MM.1S (cell line): ENCODE data around the gene ENTPD5.

Source experiments
- DNase-seq: peaks from one replicate; pipeline ENCODE4 v3.0.0-alpha.2; 2015
- H2AFZ ChIP-seq: fragments of 300-600 bp; sonication (generic); 2 replicates; pipeline ENCODE4 v1.6.0; 2016; ENCODE audit warnings: antibody characterized with exemption, low read length
- H3F3A ChIP-seq: fragments of 300-600 bp; sonication (generic); 2 replicates; pipeline ENCODE4 v1.6.1; 2016; ENCODE audit warnings: mild to moderate bottlenecking, antibody characterized with exemption, low read length, moderate library complexity, mixed read lengths; ENCODE audit not compliant: insufficient read depth
- H3K27ac ChIP-seq: fragments of 300-600 bp; sonication (generic); 2 replicates; pipeline ENCODE4 v1.5.1; 2016; ENCODE audit warnings: mild to moderate bottlenecking, low read length
- H3K27me3 ChIP-seq: fragments of 300-600 bp; sonication (generic); replicated peaks from 2 replicates; pipeline ENCODE4 v1.6.0; 2016; ENCODE audit warnings: low read length; ENCODE audit not compliant: insufficient read depth
- H3K36me3 ChIP-seq: fragments of 300-600 bp; sonication (generic); replicated peaks from 2 replicates; pipeline ENCODE4 v1.6.1; 2016; ENCODE audit warnings: mild to moderate bottlenecking, low read length, mixed read lengths; ENCODE audit not compliant: insufficient read depth
- H3K4me1 ChIP-seq: fragments of 300-600 bp; sonication (generic); 2 replicates; pipeline ENCODE4 v1.6.1; 2016; ENCODE audit warnings: low read length, mixed read lengths
- H3K4me2 ChIP-seq: fragments of 300-600 bp; sonication (generic); 2 replicates; pipeline ENCODE4 v1.6.0; 2016; ENCODE audit warnings: low read depth, low read length
- H3K4me3 ChIP-seq: fragments of 300-600 bp; sonication (generic); 2 replicates; pipeline ENCODE4 v1.5.1; 2016; ENCODE audit warnings: low read length, mixed read lengths
- H3K79me2 ChIP-seq: fragments of 300-600 bp; sonication (generic); 2 replicates; pipeline ENCODE4 v1.6.1; 2016; ENCODE audit warnings: mixed run types, low read length, mixed read lengths
- H3K9ac ChIP-seq: fragments of 300-600 bp; sonication (generic); 2 replicates; pipeline ENCODE4 v1.6.1; 2016; ENCODE audit warnings: low read length, mixed read lengths
- H3K9me2 ChIP-seq: fragments of 300-600 bp; sonication (generic); replicated peaks from 2 replicates; pipeline ENCODE4 v1.6.1; 2016; ENCODE audit warnings: mild to moderate bottlenecking, low read length, mixed read lengths; ENCODE audit not compliant: insufficient read depth
- H3K9me3 ChIP-seq: fragments of 300-600 bp; sonication (generic); replicated peaks from 2 replicates; pipeline ENCODE4 v1.6.1; 2016; ENCODE audit warnings: mild to moderate bottlenecking, low read length, mixed read lengths; ENCODE audit not compliant: insufficient read depth
- H4K20me1 ChIP-seq: fragments of 300-600 bp; sonication (generic); 2 replicates; pipeline ENCODE4 v1.6.1; 2016; ENCODE audit warnings: mild to moderate bottlenecking, low read length, moderate library complexity, mixed read lengths; ENCODE audit not compliant: insufficient read depth
- EZH2 ChIP-seq: fragments of 300-600 bp; sonication (generic); optimal IDR thresholded peaks from 2 replicates; pipeline ENCODE3; 2017; ENCODE audit warnings: low read depth, mild to moderate bottlenecking, antibody characterized with exemption, low read length, mixed read lengths
- EZH2phosphoT487 ChIP-seq: fragments of 300-600 bp; sonication (generic); IDR thresholded peaks from 2 replicates; pipeline ENCODE4 v1.6.1; 2018; ENCODE audit warnings: antibody characterized with exemption, low read length
- TF ChIP-seq, protein P1 (sequence below): fragments of 300-600 bp; sonication (generic); IDR thresholded peaks from 2 replicates; pipeline ENCODE4 v1.5.1; 2016; ENCODE audit warnings: antibody characterized with exemption, low read length, mixed read lengths

Gene ENTPD5

DNA sequence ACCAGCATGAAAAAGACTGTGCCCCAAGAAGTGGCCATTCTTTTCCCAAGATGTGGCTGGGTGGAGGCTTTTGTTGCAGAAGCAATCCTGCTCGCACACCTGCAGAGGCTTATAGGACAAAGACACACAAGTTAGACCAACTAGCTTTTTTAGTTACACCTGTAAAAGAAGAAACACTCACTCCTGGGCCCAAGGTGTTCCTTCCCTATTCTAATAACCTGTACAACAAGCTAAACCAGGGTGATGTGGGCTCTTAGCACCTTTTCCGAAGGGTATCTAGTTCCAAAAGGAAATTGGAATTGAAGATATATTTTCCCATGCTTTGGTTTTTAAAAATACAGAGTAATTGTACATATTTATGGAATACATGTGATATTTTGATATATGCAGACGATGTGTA is 31.0 kb downstream of the ENTPD5 start:
- H3K4me1 ChIP-seq: no peaks in the 10 kb centered on the region
- TF ChIP-seq EZH2phosphoT487: no peak
- no peaks in the 10 kb centered on the region for H3K36me3 ChIP-seq
- H3K4me2 ChIP-seq: no peak overlapping the region
- H3K79me2 ChIP-seq: no peaks in the 10 kb centered on the region
- no peaks in the 10 kb centered on the region for H4K20me1 ChIP-seq
- H3K9ac ChIP-seq: no peak overlapping the region
- H2AFZ ChIP-seq: no peak overlapping the region
- H3F3A ChIP-seq: no peaks in the 10 kb centered on the region
- no peak overlapping the region for H3K27ac ChIP-seq
- no peak for DNase-seq
- no peaks in the 10 kb centered on the region for H3K9me3 ChIP-seq
- no peaks in the 10 kb centered on the region for H3K9me2 ChIP-seq
- no peak overlapping the region for H3K4me3 ChIP-seq
- H3K27me3 ChIP-seq: no peaks in the 10 kb centered on the region

DNA sequence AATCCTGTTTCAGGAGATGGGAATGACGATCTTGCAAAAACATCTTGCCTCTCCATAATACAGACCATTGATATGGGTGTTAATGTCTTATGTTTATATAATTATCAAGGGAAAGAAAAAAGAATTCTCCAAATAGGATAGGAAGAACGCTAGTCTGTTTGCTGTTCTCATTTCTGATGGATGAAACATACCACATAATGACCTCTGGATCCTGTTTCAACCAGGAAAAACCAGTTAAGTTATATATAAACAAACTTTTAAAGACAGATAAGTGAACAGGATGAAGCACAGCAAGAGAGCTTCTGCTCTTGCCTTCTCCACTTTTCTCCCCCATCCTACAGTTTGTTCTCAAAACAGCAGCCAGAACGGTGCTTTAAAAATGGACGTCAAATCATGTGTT is 41.2 kb downstream of the ENTPD5 start:
- Histone ChIP-seq H3K9ac (no peak overlapping the region), H3K4me1 (no peaks in the 10 kb centered on the region), H4K20me1 (no peaks in the 10 kb centered on the region), H3K79me2 (no peaks in the 10 kb centered on the region), H3K9me2 (no peaks in the 10 kb centered on the region), H3K27me3 (no peaks in the 10 kb centered on the region), H3K36me3 (no peaks in the 10 kb centered on the region), H3K27ac (no peak overlapping the region), H3K4me3 (no peak overlapping the region), H3F3A (no peaks in the 10 kb centered on the region), H3K9me3 (no peaks in the 10 kb centered on the region), H2AFZ (no peak overlapping the region), H3K4me2 (no peak overlapping the region)
- no peak for DNase-seq
- TF ChIP-seq, protein P1, sequence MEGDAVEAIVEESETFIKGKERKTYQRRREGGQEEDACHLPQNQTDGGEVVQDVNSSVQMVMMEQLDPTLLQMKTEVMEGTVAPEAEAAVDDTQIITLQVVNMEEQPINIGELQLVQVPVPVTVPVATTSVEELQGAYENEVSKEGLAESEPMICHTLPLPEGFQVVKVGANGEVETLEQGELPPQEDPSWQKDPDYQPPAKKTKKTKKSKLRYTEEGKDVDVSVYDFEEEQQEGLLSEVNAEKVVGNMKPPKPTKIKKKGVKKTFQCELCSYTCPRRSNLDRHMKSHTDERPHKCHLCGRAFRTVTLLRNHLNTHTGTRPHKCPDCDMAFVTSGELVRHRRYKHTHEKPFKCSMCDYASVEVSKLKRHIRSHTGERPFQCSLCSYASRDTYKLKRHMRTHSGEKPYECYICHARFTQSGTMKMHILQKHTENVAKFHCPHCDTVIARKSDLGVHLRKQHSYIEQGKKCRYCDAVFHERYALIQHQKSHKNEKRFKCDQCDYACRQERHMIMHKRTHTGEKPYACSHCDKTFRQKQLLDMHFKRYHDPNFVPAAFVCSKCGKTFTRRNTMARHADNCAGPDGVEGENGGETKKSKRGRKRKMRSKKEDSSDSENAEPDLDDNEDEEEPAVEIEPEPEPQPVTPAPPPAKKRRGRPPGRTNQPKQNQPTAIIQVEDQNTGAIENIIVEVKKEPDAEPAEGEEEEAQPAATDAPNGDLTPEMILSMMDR: no peak
- TF ChIP-seq EZH2 (no peak), EZH2phosphoT487 (no peak)

DNA sequence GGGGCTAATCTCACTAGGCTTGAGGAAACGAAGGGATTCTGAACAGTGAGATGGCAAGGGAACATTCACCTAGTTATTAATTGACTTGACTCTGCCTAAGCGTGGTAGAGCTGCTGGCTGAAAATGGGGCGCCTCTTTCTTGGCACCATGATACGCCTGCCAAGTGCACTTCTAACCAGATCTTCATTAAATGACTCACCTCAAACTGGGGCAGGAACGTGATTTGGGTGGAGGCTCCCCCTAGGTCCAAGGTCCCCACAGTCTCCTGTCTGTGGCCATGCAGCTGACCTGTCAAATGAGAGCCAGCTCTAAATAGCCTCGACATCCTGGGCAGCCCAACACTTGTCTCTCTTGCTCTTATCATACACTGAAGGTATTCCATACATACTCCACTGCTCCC is 43.0 kb downstream of the ENTPD5 start:
- DNase-seq: no peak
- Histone ChIP-seq H3K27ac (no peak overlapping the region), H3K9me2 (no peaks in the 10 kb centered on the region), H3K79me2 (no peaks in the 10 kb centered on the region), H3K4me1 (no peaks in the 10 kb centered on the region), H3K4me3 (no peak overlapping the region), H3K36me3 (no peaks in the 10 kb centered on the region), H3K27me3 (no peaks in the 10 kb centered on the region), H4K20me1 (no peaks in the 10 kb centered on the region), H2AFZ (no peak overlapping the region), H3F3A (no peaks in the 10 kb centered on the region), H3K9ac (no peak overlapping the region), H3K9me3 (no peaks in the 10 kb centered on the region), H3K4me2 (no peak overlapping the region)
- TF ChIP-seq, protein P1: no peak
- TF ChIP-seq EZH2 (no peak), EZH2phosphoT487 (no peak)

DNA sequence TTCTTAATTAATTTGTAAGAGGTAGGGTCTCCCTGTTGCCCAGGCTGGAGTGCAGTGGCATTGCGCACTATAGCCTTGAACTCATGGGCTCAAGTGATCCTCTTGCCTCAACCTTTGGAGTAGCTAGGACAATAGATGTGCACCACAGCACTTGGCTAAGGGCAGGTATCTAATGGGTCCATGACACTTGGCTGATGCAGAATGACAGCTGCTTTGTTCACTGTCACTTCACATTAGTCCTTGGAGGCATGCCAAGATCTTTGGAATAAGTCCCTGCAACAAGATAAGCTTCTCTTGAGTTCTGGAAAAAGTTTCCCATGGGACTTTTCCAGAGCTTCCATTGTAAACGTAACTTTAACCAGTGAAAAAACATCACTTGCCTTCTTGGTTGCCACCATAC is 45.6 kb downstream of the ENTPD5 start:
- no peak overlapping the region for H3K27ac ChIP-seq
- no peaks in the 10 kb centered on the region for H3K9me2 ChIP-seq
- no peaks in the 10 kb centered on the region for H4K20me1 ChIP-seq
- no peak for TF ChIP-seq EZH2phosphoT487
- TF ChIP-seq, protein P1: no peak
- TF ChIP-seq EZH2: no peak
- H3F3A ChIP-seq: no peaks in the 10 kb centered on the region
- H3K36me3 ChIP-seq: no peaks in the 10 kb centered on the region
- no peak overlapping the region for H3K4me3 ChIP-seq
- no peak for DNase-seq
- no peaks in the 10 kb centered on the region for H3K9me3 ChIP-seq
- no peak overlapping the region for H3K9ac ChIP-seq
- H3K4me1 ChIP-seq: no peaks in the 10 kb centered on the region
- H3K79me2 ChIP-seq: no peaks in the 10 kb centered on the region
- no peak overlapping the region for H2AFZ ChIP-seq
- no peaks in the 10 kb centered on the region for H3K27me3 ChIP-seq
- H3K4me2 ChIP-seq: no peak overlapping the region
